A549 treated with DMSO at 1 μM for 4 hours (cell line): ENCODE measurements around the gene MAP2K5. TPM values are rescaled to one million over a fixed set of nuclear protein-coding genes. Genes with fewer than 3 reads are reported as not detected.

Experiments used
- total RNA-seq: library from RNA; stranded (reverse); fragments of 200-300 nt; extraction: Qiagen RNA extraction; gene quantifications from 5 replicates; pipeline ENCODE4 v1.2.3, GENCODE V29; 2022; ENCODE audit warnings: low read depth

MAP2K5 gene
- total RNA-seq: 7.7 to 13.0 TPM (median 11.9 TPM) in 5 replicates

DNA sequence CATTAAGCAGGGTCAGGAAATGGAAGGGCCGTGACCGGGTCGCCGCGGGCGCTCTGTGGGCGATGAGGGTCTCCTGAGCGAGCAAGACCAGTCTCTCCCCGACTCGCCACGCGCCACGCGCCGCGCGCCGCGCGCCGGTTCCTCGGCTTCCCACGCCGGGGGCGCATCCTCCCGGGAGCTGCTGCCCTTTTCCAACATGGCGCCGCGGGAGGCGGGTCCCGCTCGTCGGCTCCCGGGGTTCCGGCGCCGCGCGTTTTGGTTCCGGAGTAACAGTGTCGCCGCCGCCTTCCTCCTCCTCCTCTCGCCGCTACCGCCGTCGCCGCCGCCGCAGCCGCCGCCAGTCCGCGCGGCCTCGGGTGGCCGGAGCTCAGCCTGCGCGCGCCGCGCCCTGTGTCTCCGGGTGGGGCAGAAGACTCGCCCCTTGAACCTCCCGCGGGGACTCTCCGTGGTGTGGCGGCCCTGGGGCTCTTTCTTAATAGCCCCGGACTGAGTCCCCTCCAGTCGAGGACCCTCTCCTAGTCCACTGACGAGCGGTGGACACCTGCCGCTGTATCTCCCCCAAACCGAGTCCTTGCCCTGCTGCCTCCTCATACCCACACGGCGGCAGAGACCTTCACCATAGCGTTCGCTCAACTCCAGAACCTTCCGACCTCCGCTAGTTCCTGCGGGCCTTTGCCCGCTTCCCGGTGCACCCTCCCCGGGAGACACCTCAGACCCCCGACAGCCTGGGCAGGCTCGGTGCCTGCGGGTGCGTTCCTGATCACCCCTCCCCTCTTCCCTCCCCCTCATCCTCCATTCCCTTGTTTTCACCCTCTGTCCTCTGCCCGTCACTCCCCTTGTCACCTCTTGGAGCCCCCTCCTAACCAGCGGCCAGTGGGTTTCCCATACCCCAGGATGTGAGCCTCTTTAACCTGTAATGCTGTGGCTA is at the start of gene MAP2K5:
TSS of gene MAP2K5 (plus strand) at position 284 of the 928 bp plus-strand sequence. CDS start at position 917, 633 bp downstream.

DNA sequence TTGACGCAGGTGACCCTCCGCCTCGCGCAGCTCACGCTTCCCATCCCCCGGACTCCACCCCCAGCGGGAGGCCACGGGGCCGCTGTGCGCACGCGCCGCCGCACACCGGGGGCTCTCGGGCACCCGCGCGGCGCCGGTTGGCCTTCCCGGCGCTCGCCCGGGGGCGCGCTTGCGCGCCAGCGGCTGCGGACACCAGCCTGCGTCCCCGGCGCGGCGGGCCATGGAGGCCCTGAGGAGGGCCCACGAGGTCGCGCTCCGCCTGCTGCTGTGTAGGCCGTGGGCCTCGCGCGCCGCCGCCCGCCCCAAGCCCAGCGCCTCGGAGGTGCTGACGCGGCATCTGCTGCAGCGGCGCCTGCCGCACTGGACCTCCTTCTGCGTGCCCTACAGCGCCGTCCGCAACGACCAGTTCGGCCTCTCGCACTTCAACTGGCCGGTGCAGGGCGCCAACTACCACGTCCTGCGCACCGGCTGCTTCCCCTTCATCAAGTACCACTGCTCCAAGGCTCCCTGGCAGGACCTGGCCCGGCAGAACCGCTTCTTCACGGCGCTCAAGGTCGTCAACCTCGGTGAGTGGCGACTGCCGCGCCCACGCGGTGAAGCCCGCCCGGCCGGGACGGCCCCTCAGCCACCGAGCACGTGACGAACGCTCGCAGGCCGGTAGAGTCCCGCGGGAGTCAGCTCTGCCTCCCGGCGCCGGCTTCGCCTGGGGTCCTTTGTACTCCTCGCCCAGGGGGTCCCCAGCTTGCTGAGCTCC is 21.3 kb upstream of the MAP2K5 start, which contains the start of gene C15orf61:
TSS of gene C15orf61 (plus strand) at position 103 of the 754 bp plus-strand sequence. CDS start at position 221, 118 bp downstream.

DNA sequence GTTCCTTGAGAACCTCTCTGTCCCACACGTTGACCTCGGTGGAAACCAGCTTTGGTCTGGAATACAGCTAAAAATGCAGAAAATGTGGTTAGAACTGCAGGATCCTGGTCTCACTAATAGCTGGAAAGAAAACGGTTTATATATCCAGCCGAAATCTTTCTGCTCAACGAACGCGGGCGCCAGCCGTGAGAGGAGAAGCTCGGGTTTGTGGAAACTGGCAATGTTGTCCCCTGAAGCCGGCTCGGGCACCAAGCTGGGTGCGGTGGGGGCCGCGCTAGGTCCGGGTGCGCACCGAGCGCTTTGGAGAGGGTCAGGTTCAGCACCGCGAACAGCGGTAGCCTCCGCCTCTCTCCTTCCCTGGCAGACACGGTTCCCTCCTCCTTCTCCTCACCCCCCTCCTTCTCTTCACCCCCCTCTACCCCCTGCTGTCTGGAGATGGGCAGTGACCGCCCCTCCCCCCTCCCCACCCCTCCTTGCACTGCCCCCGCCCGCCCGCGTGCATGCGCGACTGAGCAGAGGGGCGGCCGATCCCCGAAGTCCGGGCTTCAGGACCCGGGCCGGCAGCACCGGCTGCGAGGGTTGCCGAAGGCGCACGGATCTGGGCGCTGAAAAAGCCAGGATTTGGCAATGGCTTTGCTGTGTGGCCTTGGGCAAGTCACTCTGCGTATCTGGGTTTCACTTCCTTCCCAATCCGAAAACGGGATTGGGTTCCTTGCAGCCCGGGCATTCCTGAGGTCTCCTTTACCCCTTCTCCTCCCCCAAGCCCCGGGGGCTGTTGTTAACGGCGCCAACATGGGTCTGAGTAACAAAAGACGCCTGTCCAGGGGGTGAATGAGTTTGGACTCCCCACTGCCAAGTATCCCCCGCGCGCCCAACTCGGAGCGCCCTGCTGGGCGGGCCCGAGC is 282.7 kb downstream of the MAP2K5 start, which contains the start of gene SKOR1:
TSS of gene SKOR1 (plus strand) at position 534 of the 905 bp plus-strand sequence. CDS start at position 628, 94 bp downstream.

DNA sequence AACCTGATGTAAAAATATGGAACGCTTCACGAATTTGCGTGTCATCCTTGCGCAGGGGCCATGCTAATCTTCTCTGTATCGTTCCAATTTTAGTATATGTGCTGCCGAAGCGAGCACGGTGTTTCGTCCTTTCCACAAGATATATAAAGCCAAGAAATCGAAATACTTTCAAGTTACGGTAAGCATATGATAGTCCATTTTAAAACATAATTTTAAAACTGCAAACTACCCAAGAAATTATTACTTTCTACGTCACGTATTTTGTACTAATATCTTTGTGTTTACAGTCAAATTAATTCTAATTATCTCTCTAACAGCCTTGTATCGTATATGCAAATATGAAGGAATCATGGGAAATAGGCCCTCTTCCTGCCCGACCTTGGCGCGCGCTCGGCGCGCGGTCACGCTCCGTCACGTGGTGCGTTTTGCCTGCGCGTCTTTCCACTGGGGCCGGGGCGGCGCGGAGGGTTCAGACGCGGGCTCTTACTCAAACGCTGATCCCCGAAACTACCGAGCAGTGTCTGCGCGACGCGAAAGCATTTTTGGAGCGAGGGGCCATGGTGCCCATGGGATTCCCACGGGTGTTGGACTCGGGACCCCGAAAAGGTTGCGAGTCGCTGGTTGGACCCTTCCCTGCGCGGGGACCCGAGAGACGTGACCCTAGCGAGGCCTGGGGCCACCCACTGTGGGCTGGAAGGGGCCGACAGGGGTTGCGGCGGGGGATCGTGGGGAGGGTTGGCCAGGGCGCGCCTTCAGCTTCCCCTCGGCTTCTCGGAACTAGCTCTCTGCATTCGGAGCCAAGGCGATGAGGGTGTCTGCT is 297.6 kb downstream of the MAP2K5 start, which contains the start of gene RNU6-1:
TSS of gene RNU6-1 (minus strand) at position 117 of the 820 bp plus-strand sequence.

Other genes with a start within 250 kb of the MAP2K5 start
- 2.1 to 4.0 TPM (median 3.9 TPM) in 5 replicates for gene C15orf61, start 21.6 kb upstream of the MAP2K5 start, total RNA-seq